ENCODE data around the gene LIN7B.

GRCh38 chr19:49085868-49086232, 28.3 kb upstream of the LIN7B start:
- TF ChIP-seq RAD21 (IDR thresholded peaks at IDR 0.05) (no peak), CTCF (IDR thresholded peaks at IDR 0.05; ENCODE audit: low read depth, low read length, missing input control) (no peak), RXRA (IDR thresholded peaks at IDR 0.05) (no peak), ATF3 (IDR thresholded peaks at IDR 0.05) (no peak), NR2F2 (IDR thresholded peaks at IDR 0.05) (no peak), GABPA (IDR thresholded peaks at IDR 0.05 in 1 of 2, conservative IDR thresholded peaks at IDR 0.05 in 1 of 2) (no peak), REST (IDR thresholded peaks at IDR 0.05) (no peak), EGR1 (IDR thresholded peaks at IDR 0.05; ENCODE audit: low read depth in 2 of 2) (no peak), ZBTB33 (IDR thresholded peaks at IDR 0.05) (no peak), MAX (IDR thresholded peaks at IDR 0.05) (no peak)

All from liver (tissue), 3 donors.